GM18505 (cell line): Measurements from ENCODE around the gene IQCN.

Experiments
- ATAC-seq: cut with Tn5 transposase; IDR thresholded peaks from one replicate; pipeline ENCODE4 v1.9.1; 2021; ENCODE audit not compliant: unreplicated experiment
- POLR2A ChIP-seq: IDR thresholded peaks from 4 replicates; pipeline ENCODE4 v1.6.1; 2011; ENCODE audit warnings: borderline replicate concordance; ENCODE audit not compliant: insufficient read depth, insufficient read length; ENCODE audit errors: extremely low read depth

Gene IQCN

GRCh38 chr19:18287836-18288772 lies 13.9 kb upstream of the IQCN start:
- TF ChIP-seq POLR2A = no peak
- ATAC-seq = no peak

DNA sequence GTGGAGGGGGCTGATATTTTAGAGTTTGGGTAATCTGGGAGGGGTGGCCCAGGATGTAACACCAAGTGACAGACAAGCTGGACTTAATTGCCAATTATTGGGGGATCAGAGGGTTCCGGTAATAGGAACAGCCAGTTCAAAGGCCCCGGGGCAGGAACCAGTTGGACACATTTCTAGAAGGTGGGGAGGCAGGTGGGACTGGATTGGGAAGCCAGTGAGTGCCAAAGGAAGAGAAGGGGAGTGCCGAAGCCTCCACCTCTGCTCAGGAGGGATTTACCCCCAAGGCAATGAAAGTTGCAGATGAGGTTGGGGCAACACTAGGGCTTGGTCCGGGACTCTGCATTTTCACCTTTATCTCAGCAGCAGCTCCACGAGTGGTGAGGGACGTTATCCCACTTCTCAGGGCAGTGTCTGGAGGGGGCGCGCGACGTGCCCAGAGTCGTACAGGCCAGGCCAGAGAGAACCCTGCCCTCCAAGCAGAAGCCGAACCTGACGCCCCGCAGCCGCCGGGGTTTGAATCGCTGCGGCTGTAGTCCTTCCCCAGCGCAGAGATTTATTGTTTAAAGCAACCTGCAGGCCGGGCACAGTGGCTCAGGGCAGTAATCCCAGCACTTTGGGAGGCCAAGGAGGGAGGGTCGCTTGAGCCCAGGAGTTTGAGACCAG lies 12.9 kb upstream of the IQCN start:
- ATAC-seq = no peak
- no peak for TF ChIP-seq POLR2A

DNA sequence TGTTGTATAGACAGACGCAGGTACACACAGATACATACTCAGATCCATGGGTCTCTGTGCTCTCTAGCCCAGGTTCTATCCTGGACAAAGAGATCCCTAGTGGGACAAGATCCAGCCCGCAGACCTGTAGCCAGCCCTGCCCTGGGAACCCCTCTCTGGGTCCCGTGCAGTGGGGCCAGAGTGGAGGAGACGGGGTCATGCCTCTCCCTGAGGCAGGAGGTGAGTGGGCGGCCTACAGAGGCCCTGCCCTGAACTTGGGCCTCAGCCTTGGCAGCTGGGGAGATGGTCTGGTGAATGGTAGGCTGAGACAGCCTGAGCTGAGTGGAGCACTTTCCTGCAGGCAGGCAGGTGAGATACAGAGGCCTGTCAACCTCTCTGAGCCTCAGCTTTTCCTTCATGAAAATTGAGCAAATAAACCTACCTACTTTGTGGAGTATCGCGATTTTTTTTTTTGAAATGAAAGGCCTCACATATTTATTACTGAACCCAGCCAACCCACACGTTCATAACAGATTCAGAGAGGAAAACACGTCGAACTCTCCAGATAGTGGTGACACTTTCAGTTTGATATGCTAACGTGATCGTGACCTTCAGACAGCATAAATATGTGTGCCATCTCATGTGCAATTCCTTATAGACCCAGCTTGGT lies 10.6 kb upstream of the IQCN start:
- no peak for ATAC-seq
- no peak for TF ChIP-seq POLR2A

GRCh38 chr19:18283338-18283737 lies 9.1 kb upstream of the IQCN start:
- ATAC-seq = no peak
- TF ChIP-seq POLR2A = no peak

GRCh38 chr19:18282788-18283141 lies 8.5 kb upstream of the IQCN start:
- TF ChIP-seq POLR2A = no peak

GRCh38 chr19:18282021-18282787 lies 8.0 kb upstream of the IQCN start:
- no peak for TF ChIP-seq POLR2A
- no peak for ATAC-seq

More at GRCh38 chr19:18282788-18283141, 8.5 kb upstream of the IQCN start:
- no peak for ATAC-seq

DNA sequence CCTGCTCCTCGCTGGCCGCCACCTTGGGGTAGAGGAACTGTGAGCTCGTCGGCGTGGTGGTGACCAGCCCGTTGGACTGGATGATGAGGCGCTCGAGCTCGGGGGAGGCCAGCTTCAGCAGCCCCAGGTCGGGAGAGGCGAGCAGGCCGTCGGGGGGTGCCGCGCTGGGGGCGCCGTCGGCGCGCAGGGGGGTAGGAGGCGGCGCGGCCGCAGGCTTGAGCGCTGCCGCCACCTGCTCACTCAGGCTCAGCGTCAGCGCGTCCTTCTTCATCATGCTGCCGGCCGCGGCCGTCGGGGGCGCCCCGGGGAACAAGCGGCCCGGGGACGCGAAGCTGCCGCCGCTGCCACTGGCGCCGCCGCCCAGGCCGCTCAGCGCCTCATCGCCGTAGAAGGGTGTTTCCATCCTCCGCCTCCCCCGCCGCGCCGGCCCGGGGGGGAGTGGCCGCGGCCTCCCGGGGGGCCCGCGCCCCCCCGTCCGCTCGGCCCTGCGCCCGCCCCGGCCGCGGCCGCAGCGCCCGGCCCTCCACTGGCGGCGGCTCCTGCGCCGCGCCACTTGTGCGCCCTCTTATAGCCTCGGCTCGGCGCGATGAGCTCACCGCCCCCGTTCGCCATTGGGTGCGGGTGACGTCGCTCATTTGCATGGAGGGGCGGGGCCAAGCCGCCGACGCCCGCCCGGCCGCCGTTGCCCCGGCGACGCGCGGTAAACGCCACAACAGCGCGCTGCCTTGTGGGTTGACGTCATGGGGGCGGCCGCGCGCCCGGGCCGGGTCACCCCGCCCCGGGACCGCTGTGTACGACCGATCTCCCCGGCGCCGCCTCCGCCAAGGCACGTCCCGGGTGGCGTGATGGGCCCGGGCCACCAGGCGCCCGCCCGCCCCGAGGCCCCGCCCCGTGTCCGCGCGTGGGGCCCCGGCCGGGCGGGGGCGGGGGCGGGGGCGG lies 7.1 kb upstream of the IQCN start, which contains the start of gene JUND:
JUND (minus strand) TSS at position 541 of the 939 bp plus-strand sequence; CDS start at position 403, 138 bp downstream.
- TF ChIP-seq POLR2A = peak; percentile 99
- ATAC-seq = peak; percentile 57

DNA sequence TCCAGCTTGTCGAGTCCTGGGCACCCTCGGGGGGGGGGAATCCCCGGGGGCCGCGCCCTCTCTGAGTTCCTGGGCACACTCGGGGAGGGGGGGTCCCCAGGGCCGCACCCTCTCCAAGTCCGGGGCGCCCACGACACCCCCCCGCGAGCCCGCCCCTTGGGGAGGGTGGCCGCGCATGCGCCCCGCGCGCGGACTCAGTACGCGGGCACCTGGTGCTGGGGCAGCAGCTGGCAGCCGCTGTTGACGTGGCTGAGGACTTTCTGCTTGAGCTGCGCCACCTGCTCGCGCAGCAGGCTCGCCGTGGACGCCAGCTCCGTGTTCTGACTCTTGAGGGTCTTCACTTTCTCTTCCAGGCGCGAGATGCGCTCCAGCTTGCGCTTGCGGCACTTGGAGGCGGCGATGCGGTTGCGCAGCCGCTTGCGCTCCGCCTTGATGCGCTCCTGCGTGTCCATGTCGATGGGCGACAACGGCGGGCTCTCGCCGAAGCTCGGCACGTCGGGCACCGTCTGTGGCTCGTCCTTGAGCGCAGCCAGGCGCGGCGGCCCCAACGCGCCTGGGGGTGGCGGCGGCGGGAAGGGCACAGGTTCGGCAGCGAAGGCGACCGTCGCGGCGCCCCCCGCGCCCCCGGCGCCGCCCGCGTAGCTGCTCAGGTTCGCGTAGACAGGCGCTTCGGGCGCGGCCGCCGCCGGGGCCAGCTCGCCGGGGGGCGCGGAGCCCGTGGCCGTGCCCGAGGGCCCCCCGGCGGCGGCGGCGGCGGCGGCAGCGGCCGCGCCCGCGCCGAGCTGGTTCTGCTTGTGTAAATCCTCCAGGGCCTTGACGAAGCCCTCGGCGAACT lies 6.2 kb upstream of the IQCN start:
- ATAC-seq = peak; percentile 3
- TF ChIP-seq POLR2A = peak; percentile 76

DNA sequence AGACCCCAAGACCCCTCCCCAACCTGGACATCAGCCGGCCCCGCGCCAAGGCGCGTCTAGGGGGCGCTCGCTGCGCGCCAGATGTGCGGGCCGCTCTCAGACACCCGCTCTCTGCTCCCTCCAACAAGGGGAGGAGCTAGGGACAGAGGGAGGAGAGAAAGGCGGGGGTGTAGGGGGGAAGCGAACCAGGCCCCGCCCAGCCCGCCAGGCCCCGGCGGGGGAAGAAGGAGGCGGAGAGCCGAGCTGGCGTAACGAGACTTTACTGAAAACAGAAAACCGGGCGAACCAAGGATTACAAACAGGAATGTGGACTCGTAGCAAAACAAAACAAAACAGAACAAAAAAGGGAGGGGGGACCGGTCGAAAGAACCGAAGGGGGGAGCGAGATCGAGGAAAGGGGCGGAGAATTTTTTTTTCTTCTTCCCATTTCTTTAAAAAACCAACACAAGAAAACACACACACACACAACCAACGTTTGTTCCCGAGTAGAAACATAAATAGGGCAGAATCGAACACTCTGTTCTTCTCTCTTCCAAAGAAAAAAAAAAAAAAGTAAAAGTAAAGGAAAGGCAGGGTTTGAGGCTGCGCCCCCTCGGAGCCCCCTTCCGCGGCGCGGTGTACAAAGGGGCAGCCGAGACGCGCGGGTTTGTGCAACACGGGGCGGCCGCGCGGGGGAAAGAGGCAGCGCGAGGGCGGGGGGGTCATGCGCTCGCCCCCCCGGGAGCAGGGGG lies 5.4 kb upstream of the IQCN start:
- peak; percentile 34 for TF ChIP-seq POLR2A
- no peak for ATAC-seq

GRCh38 chr19:18279266-18279515 lies 4.9 kb upstream of the IQCN start:
- ATAC-seq = no peak
- no peak for TF ChIP-seq POLR2A

- no peak for ATAC-seq
- no peak for TF ChIP-seq POLR2A
Observed at GRCh38 chr19:18278521-18279265, 4.4 kb upstream of the IQCN start.
